Upper lobe of left lung (tissue), 6 donors: ENCODE data around the gene SYT5. TPM values are rescaled to one million over a fixed set of nuclear protein-coding genes. Genes with fewer than 3 reads are reported as not detected.
A peak's percentile ranks its signal among the peaks of the same experiment; 100 is the strongest.

Source experiments
- ATAC-seq, 2 donors: fragments of 200-7000 bp; cut with Tn5 transposase; one replicate each; pipeline ENCODE4 v1.9.1; 2022; ENCODE audit warnings: mild to moderate bottlenecking in 2 of 2, moderate library complexity in 2 of 2; ENCODE audit not compliant: low FRiP score in 2 of 2
- DNase-seq, 2 donors: peaks; one replicate each; pipeline ENCODE4 v3.0.0-alpha.2; 2019 to 2020
- H3K27ac ChIP-seq, 4 donors: fragments of 200-600 bp; sonication (generic); one replicate each; pipeline ENCODE4 v1.5.1; 2016 to 2019
- H3K27me3 ChIP-seq, 4 donors: fragments of 200-600 bp; sonication (generic); one replicate each; pipeline ENCODE4 v1.5.1; 2017 to 2019
- H3K36me3 ChIP-seq, 4 donors: fragments of 200-600 bp; sonication (generic); one replicate each; pipeline ENCODE4 v1.5.1; 2016 to 2019
- H3K4me1 ChIP-seq, 4 donors: fragments of 200-600 bp; sonication (generic); one replicate each; pipeline ENCODE4 v1.5.1; 2018 to 2019
- H3K4me3 ChIP-seq, 4 donors: fragments of 200-600 bp; sonication (generic); one replicate each; pipeline ENCODE4 v1.5.1; 2017 to 2019; ENCODE audit warnings: mild to moderate bottlenecking in 2 of 4, moderate library complexity in 1 of 4
- H3K9me3 ChIP-seq, 4 donors: fragments of 200-600 bp; sonication (generic); one replicate each; pipeline ENCODE4 v1.5.1; 2018 to 2019
- EP300 ChIP-seq, 4 donors: sonication (generic); formaldehyde crosslinking; IDR thresholded peaks; one replicate each; pipeline ENCODE4 v1.5.1; 2017; ENCODE audit warnings: antibody characterized with exemption in 4 of 4, control low read depth in 2 of 4
- POLR2A ChIP-seq, 4 donors: fragments of 450-650 bp; IDR thresholded peaks; one replicate each; pipeline ENCODE4 v1.5.1; 2016 to 2017; ENCODE audit warnings: antibody characterized with exemption in 4 of 4, mild to moderate bottlenecking in 2 of 4
- POLR2AphosphoS5 ChIP-seq, 2 donors: sonication (generic); formaldehyde crosslinking; IDR thresholded peaks; one replicate each; pipeline ENCODE4 v1.5.1; 2017; ENCODE audit warnings: antibody characterized with exemption in 2 of 2
- WGBS, 2 donors: methylation state at CpG; one replicate each; pipeline ENCODE4 v1.1.5; 2017 to 2018; 5-methylcytosine and 5-hydroxymethylcytosine counted together
- small RNA-seq, 4 donors: library from RNA; depleted of rRNA; stranded (forward); fragments of <200 nt; gene quantifications; one replicate each; pipeline ENCODE3, GENCODE V24; 2016
- total RNA-seq, 6 donors: library from RNA; depleted of rRNA in 4 of 6; stranded (reverse); fragments of >200 nt in 4 of 6; gene quantifications; one replicate each; pipeline versions ENCODE4 v1.1.0 to v1.2.1, GENCODE V29; 2016 to 2021
- TF ChIP-seq, protein P1 (sequence below), 6 experiments: fragments of 450-650 bp in 4 of 6; fragments of 200-600 bp in 2 of 6; sonication (generic) in 2 of 6; IDR thresholded peaks; one replicate each; pipeline ENCODE4 v1.5.1; 2016 to 2019; ENCODE audit warnings: antibody characterized with exemption in 6 of 6
- donor health status: DM: no; HTN: no; CAD: no; lungs with moderate emphysema.
- donor health status: DM: no; HTN: yes; CAD: no; lungs with severe emphysema.

Gene SYT5
- total RNA-seq, 6 donors from 2014 or later, result 0.11 to 0.91 TPM; not detected in 4

GRCh38 chr19:55132453-55133129 lies 47.5 kb downstream of the SYT5 start:
- no peaks in the 10 kb centered on the region for H3K36me3 ChIP-seq
- DNase-seq, result peak in 1 of 2 donors; percentile 41
- peaks cover 0 to 6% (median 0%) of the 10 kb centered on the region in 4 donors for H3K27me3 ChIP-seq
- ATAC-seq, result no peak
- no peak overlapping the region for H3K27ac ChIP-seq
- TF ChIP-seq, protein P1, sequence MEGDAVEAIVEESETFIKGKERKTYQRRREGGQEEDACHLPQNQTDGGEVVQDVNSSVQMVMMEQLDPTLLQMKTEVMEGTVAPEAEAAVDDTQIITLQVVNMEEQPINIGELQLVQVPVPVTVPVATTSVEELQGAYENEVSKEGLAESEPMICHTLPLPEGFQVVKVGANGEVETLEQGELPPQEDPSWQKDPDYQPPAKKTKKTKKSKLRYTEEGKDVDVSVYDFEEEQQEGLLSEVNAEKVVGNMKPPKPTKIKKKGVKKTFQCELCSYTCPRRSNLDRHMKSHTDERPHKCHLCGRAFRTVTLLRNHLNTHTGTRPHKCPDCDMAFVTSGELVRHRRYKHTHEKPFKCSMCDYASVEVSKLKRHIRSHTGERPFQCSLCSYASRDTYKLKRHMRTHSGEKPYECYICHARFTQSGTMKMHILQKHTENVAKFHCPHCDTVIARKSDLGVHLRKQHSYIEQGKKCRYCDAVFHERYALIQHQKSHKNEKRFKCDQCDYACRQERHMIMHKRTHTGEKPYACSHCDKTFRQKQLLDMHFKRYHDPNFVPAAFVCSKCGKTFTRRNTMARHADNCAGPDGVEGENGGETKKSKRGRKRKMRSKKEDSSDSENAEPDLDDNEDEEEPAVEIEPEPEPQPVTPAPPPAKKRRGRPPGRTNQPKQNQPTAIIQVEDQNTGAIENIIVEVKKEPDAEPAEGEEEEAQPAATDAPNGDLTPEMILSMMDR (IDR thresholded peaks at IDR 0.05), result peak in 3 of 6 experiments; percentile 12 to 16 (median 12)
- TF ChIP-seq POLR2AphosphoS5 (IDR thresholded peaks at IDR 0.05) (no peak), EP300 (IDR thresholded peaks at IDR 0.05) (no peak), POLR2A (IDR thresholded peaks at IDR 0.05) (no peak)
- no peak overlapping the region for H3K4me3 ChIP-seq
- 48 to 52% methylated on average over 14 of the region's 14 CpGs for WGBS, 2 donors
- no peaks in the 10 kb centered on the region for H3K9me3 ChIP-seq
- no peaks in the 10 kb centered on the region for H3K4me1 ChIP-seq

- Histone ChIP-seq H3K27me3 (peaks cover 0 to 6% (median 0%) of the 10 kb centered on the region in 4 donors), H3K4me1 (peaks cover 0 to under 1% (median 0%) of the 10 kb centered on the region in 4 donors), H3K4me3 (no peak overlapping the region), H3K9me3 (no peaks in the 10 kb centered on the region), H3K27ac (no peak overlapping the region), H3K36me3 (no peaks in the 10 kb centered on the region)
- DNase-seq (peak in 1 of 2 donors; percentile 29), ATAC-seq (no peak)
- 76 to 77% methylated on average over 16 of the region's 16 CpGs for WGBS, 2 donors
- TF ChIP-seq POLR2AphosphoS5 (IDR thresholded peaks at IDR 0.05) (no peak), POLR2A (IDR thresholded peaks at IDR 0.05) (no peak), EP300 (IDR thresholded peaks at IDR 0.05) (no peak)
- TF ChIP-seq, protein P1 (IDR thresholded peaks at IDR 0.05), result no peak
These were observed 48.7 kb downstream of the SYT5 start for GRCh38 chr19:55131421-55131820.

Small RNA genes within 50 kb of the gene (small RNA-seq; reads per million reads assigned to genes)
- gene MIR7975 (0 reads per million in 4 donors), gene RF01210 (0 reads per million in 4 donors)

Other genes starting within 250 kb of the SYT5 start
- under 1 TPM in 1 of 6 donors, not detected in 5; 0.07 TPM for gene NLRP7, start 232.8 kb downstream of the SYT5 start, total RNA-seq
- 10 to 100 TPM; 10.8 to 23.5 (median 18.8) TPM for gene NLRP2, start 213.9 kb downstream of the SYT5 start, total RNA-seq
- gene GP6, start 142.0 kb downstream of the SYT5 start, total RNA-seq, result 1 to 10 TPM in 2 of 6 donors, under 1 TPM in 3, not detected in 1; 0.26 to 6.3 (median 0.98) TPM
- 10 to 100 TPM; 24.0 to 72.3 (median 28.1) TPM for gene RDH13, start 117.1 kb downstream of the SYT5 start, total RNA-seq
- gene EPS8L1, start 104.4 kb downstream of the SYT5 start, total RNA-seq, result 10 to 100 TPM; 30.2 to 55.7 (median 43.3) TPM
- gene PPP1R12C, start 62.7 kb downstream of the SYT5 start, total RNA-seq, result 100 to 1,000 TPM in 5 of 6 donors, 10 to 100 TPM in 1; 99.6 to 369 (median 158) TPM
- 10 to 100 TPM in 1 of 6 donors, 1 to 10 TPM in 4, not detected in 1; 1.3 to 31.2 (median 2.4) TPM for gene TNNT1, start 31.1 kb downstream of the SYT5 start, total RNA-seq
- 10 to 100 TPM in 2 of 6 donors, 1 to 10 TPM in 4; 1.0 to 14.6 (median 5.9) TPM for gene TNNI3, start 22.6 kb downstream of the SYT5 start, total RNA-seq
- 10 to 100 TPM in 4 of 6 donors, 1 to 10 TPM in 2; 4.2 to 27.4 (median 18.3) TPM for gene DNAAF3, start 13.7 kb downstream of the SYT5 start, total RNA-seq
- 1 to 10 TPM in 1 of 6 donors, under 1 TPM in 4, not detected in 1; 0.30 to 3.1 (median 0.67) TPM for gene PTPRH, start 29.2 kb upstream of the SYT5 start, total RNA-seq
- 10 to 100 TPM in 1 of 6 donors, 1 to 10 TPM in 5; 2.0 to 10.5 (median 4.8) TPM for gene TMEM86B, start 48.5 kb upstream of the SYT5 start, total RNA-seq
- 100 to 1,000 TPM in 1 of 6 donors, 10 to 100 TPM in 5; 49.0 to 104 (median 76.7) TPM for gene PPP6R1, start 78.7 kb upstream of the SYT5 start, total RNA-seq
- 10 to 100 TPM; 21.0 to 34.6 (median 30.1) TPM for gene HSPBP1, start 99.8 kb upstream of the SYT5 start, total RNA-seq
- 1 to 10 TPM in 5 of 6 donors, not detected in 1; 1.0 to 2.7 (median 1.1) TPM for gene BRSK1, start 103.7 kb upstream of the SYT5 start, total RNA-seq
- 10 to 100 TPM in 5 of 6 donors, 1 to 10 TPM in 1; 8.2 to 67.7 (median 29.7) TPM for gene TMEM150B, start 145.1 kb upstream of the SYT5 start, total RNA-seq
- gene KMT5C, start 159.6 kb upstream of the SYT5 start, total RNA-seq, result 100 to 1,000 TPM in 1 of 6 donors, 10 to 100 TPM in 4, 1 to 10 TPM in 1; 9.1 to 111 (median 15.6) TPM
- under 1 TPM in 1 of 6 donors, not detected in 5; 0.20 TPM for gene COX6B2, start 174.4 kb upstream of the SYT5 start, total RNA-seq
- gene GARIN5B, start 183.0 kb upstream of the SYT5 start, total RNA-seq, result not detected
- gene IL11, start 190.2 kb upstream of the SYT5 start, total RNA-seq, result under 1 TPM in 2 of 6 donors, not detected in 4; 0.20 to 0.34 TPM
- gene TMEM190, start 196.5 kb upstream of the SYT5 start, total RNA-seq, result 10 to 100 TPM in 4 of 6 donors, 1 to 10 TPM in 1, under 1 TPM in 1; 0.92 to 48.6 (median 20.9) TPM
- gene TMEM238, start 204.0 kb upstream of the SYT5 start, total RNA-seq, result 10 to 100 TPM; 22.0 to 54.6 (median 36.0) TPM
- gene RPL28, start 205.6 kb upstream of the SYT5 start, total RNA-seq, result 1,000 to 10,000 TPM in 2 of 6 donors, 100 to 1,000 TPM in 4; 308 to 1,892 (median 534) TPM
- gene UBE2S, start 227.5 kb upstream of the SYT5 start, total RNA-seq, result 10 to 100 TPM in 5 of 6 donors, 1 to 10 TPM in 1; 6.5 to 31.6 (median 19.0) TPM